Fibroblast of skin of scalp (primary cell): ENCODE data around the gene C5orf22.
A peak's percentile ranks its signal among the peaks of the same experiment; 100 is the strongest.
"Not testable (repeated sequence)": the region's sequence is repeated elsewhere in the genome, so short reads cannot be mapped to it uniquely, and the experiment has no call there.

Source experiments
- DNase-seq: peaks from one replicate; pipeline ENCODE4 v3.0.0-alpha.2; 2013

Gene C5orf22

GRCh38 chr5:31554552-31554951 lies 22.5 kb downstream of the C5orf22 start:
- DNase-seq = no peak

GRCh38 chr5:31556461-31556860 lies 24.4 kb downstream of the C5orf22 start:
- DNase-seq = peak; percentile 14

GRCh38 chr5:31559942-31560341 lies 27.8 kb downstream of the C5orf22 start:
- no peak for DNase-seq

GRCh38 chr5:31561946-31562345 lies 29.8 kb downstream of the C5orf22 start:
- no peak for DNase-seq

- no peak for DNase-seq
Measured at GRCh38 chr5:31563216-31563615, 31.1 kb downstream of the C5orf22 start.

GRCh38 chr5:31566362-31566761 lies 34.3 kb downstream of the C5orf22 start:
- not testable (repeated sequence) for DNase-seq

- DNase-seq = no peak
Measured at GRCh38 chr5:31568302-31568835, 36.3 kb downstream of the C5orf22 start.

- no peak for DNase-seq
Measured at GRCh38 chr5:31569068-31569467, 37.0 kb downstream of the C5orf22 start.

GRCh38 chr5:31573494-31574142 lies 41.5 kb downstream of the C5orf22 start:
- no peak for DNase-seq

- no peak for DNase-seq
Measured at GRCh38 chr5:31574772-31575171, 42.7 kb downstream of the C5orf22 start.

GRCh38 chr5:31577438-31577837 lies 45.3 kb downstream of the C5orf22 start:
- no peak for DNase-seq

- DNase-seq = no peak
Measured at GRCh38 chr5:31579558-31579957, 47.5 kb downstream of the C5orf22 start.

- peak; percentile 57 for DNase-seq
Measured at GRCh38 chr5:31581498-31582099, 49.5 kb downstream of the C5orf22 start.

GRCh38 chr5:31583129-31583528 lies 51.0 kb downstream of the C5orf22 start:
- no peak for DNase-seq

- no peak for DNase-seq
Measured at GRCh38 chr5:31585166-31585894, 53.2 kb downstream of the C5orf22 start.

- DNase-seq = peak; percentile 74
Measured at GRCh38 chr5:31585895-31586270, 53.8 kb downstream of the C5orf22 start.

GRCh38 chr5:31587546-31587945 lies 55.4 kb downstream of the C5orf22 start:
- no peak for DNase-seq

- no peak for DNase-seq
Measured at GRCh38 chr5:31593665-31594064, 61.6 kb downstream of the C5orf22 start.

- no peak for DNase-seq
Measured at GRCh38 chr5:31596354-31596753, 64.3 kb downstream of the C5orf22 start.

GRCh38 chr5:31598640-31599611 lies 66.8 kb downstream of the C5orf22 start:
- no peak for DNase-seq

- not testable (repeated sequence) for DNase-seq
Measured at GRCh38 chr5:31602305-31602704, 70.2 kb downstream of the C5orf22 start.

- DNase-seq = no peak
Measured at GRCh38 chr5:31604240-31604639, 72.1 kb downstream of the C5orf22 start.
